HepG2 (cell line): Measurements from ENCODE around the gene CHMP5.

Experiments
- DNMT1 ChIP-seq: sonication (generic); formaldehyde crosslinking; IDR thresholded peaks from 2 replicates; pipeline ENCODE4 v1.5.1; 2020; ENCODE audit warnings: mild to moderate bottlenecking, missing genetic modification reagents
- HDAC6 ChIP-seq: fragments of 200-600 bp; sonication (generic); IDR thresholded peaks from 2 replicates; pipeline ENCODE4 v1.7.0; 2017; ENCODE audit warnings: mild to moderate bottlenecking, antibody characterized with exemption, low read length, low read depth
- POLR2A ChIP-seq, 2 experiments: IDR thresholded peaks; 2 replicates each; pipeline ENCODE4 v1.6.1; 2011; ENCODE audit warnings: low read depth in 2 of 2, low read length in 2 of 2, mild to moderate bottlenecking in 1 of 2, moderate library complexity in 1 of 2; ENCODE audit not compliant: insufficient read depth in 1 of 2
- SP1 ChIP-seq, 2 experiments: fragments of 450-650 bp in 1 of 2; sonication (generic) in 1 of 2; formaldehyde crosslinking in 1 of 2; IDR thresholded peaks; 2 replicates each; pipeline versions ENCODE4 v1.4.0 to v1.6.1; 2016 to 2020; ENCODE audit warnings: missing genetic modification reagents in 1 of 2
- ZBTB7B ChIP-seq: sonication (generic); formaldehyde crosslinking; IDR thresholded peaks from 2 replicates; pipeline ENCODE4 v1.4.0; 2020; ENCODE audit warnings: missing genetic modification reagents
- ZNF597 ChIP-seq: sonication (generic); formaldehyde crosslinking; IDR thresholded peaks from 2 replicates; pipeline ENCODE4 v1.5.0; 2020; ENCODE audit warnings: missing genetic modification reagents
- TF ChIP-seq, protein P1 (sequence below): sonication (generic); formaldehyde crosslinking; IDR thresholded peaks from 2 replicates; pipeline ENCODE4 v1.5.0; 2020; ENCODE audit warnings: mild to moderate bottlenecking, missing genetic modification reagents, moderate library complexity

GRCh38 chr9:33232815-33233214 lies 32.0 kb upstream of the CHMP5 start:
- TF ChIP-seq POLR2A (IDR thresholded peaks at IDR 0.05; ENCODE audit: insufficient read depth in 1 of 2, low read depth in 2 of 2, low read length in 2 of 2) (no peak), ZBTB7B (CRISPR knock-in tag) (no peak), SP1 (IDR thresholded peaks at IDR 0.05) (no peak), SP1 (CRISPR knock-in tag; IDR thresholded peaks at IDR 0.05) (no peak), HDAC6 (no peak), DNMT1 (CRISPR knock-in tag) (no peak), ZNF597 (CRISPR knock-in tag) (no peak)
- TF ChIP-seq, protein P1, sequence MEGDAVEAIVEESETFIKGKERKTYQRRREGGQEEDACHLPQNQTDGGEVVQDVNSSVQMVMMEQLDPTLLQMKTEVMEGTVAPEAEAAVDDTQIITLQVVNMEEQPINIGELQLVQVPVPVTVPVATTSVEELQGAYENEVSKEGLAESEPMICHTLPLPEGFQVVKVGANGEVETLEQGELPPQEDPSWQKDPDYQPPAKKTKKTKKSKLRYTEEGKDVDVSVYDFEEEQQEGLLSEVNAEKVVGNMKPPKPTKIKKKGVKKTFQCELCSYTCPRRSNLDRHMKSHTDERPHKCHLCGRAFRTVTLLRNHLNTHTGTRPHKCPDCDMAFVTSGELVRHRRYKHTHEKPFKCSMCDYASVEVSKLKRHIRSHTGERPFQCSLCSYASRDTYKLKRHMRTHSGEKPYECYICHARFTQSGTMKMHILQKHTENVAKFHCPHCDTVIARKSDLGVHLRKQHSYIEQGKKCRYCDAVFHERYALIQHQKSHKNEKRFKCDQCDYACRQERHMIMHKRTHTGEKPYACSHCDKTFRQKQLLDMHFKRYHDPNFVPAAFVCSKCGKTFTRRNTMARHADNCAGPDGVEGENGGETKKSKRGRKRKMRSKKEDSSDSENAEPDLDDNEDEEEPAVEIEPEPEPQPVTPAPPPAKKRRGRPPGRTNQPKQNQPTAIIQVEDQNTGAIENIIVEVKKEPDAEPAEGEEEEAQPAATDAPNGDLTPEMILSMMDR (CRISPR knock-in tag), result no peak
